GM19463 (cell line): ENCODE data around the gene B4GALT4.
"Not testable (repeated sequence)": the region's sequence is repeated elsewhere in the genome, so short reads cannot be mapped to it uniquely, and the experiment has no call there.

Experiments used
- ATAC-seq: cut with Tn5 transposase; IDR thresholded peaks from one replicate; pipeline ENCODE4 v1.9.1; 2021; ENCODE audit warnings: mild to moderate bottlenecking, moderate library complexity; ENCODE audit not compliant: unreplicated experiment

The B4GALT4 gene

GRCh38 chr3:119206611-119207511 lies 33.8 kb downstream of the B4GALT4 start:
- ATAC-seq: no peak

GRCh38 chr3:119205685-119206084 lies 35.0 kb downstream of the B4GALT4 start:
- ATAC-seq: no peak

- no peak for ATAC-seq
These were observed 35.5 kb downstream of the B4GALT4 start for GRCh38 chr3:119205209-119205608.

GRCh38 chr3:119195911-119196310 lies 44.8 kb downstream of the B4GALT4 start:
- no peak for ATAC-seq

- ATAC-seq: no peak
These were observed 45.6 kb downstream of the B4GALT4 start for GRCh38 chr3:119195151-119195476.

GRCh38 chr3:119194237-119195150 lies 46.2 kb downstream of the B4GALT4 start:
- ATAC-seq: no peak

- no peak for ATAC-seq
These were observed 48.9 kb downstream of the B4GALT4 start for GRCh38 chr3:119191800-119192199.

- no peak for ATAC-seq
These were observed 53.4 kb downstream of the B4GALT4 start for GRCh38 chr3:119187266-119187665.

GRCh38 chr3:119184796-119185570 lies 55.7 kb downstream of the B4GALT4 start:
- ATAC-seq: no peak

- no peak for ATAC-seq
These were observed 56.6 kb downstream of the B4GALT4 start for GRCh38 chr3:119184111-119184510.

GRCh38 chr3:119181765-119182164 lies 58.9 kb downstream of the B4GALT4 start:
- no peak for ATAC-seq

GRCh38 chr3:119177321-119177720 lies 63.4 kb downstream of the B4GALT4 start:
- ATAC-seq: no peak

- no peak for ATAC-seq
These were observed 63.9 kb downstream of the B4GALT4 start for GRCh38 chr3:119176778-119177177.

GRCh38 chr3:119175872-119176756 lies 64.6 kb downstream of the B4GALT4 start:
- no peak for ATAC-seq

GRCh38 chr3:119173325-119173724 lies 67.4 kb downstream of the B4GALT4 start, which contains the start of gene UPK1B:
TSS of gene UPK1B (plus strand) at chr3:119173598. CDS start at chr3:119186742, 13,144 bp downstream.
- ATAC-seq: no peak

- ATAC-seq: no peak
These were observed 69.9 kb downstream of the B4GALT4 start for GRCh38 chr3:119170821-119171220.

GRCh38 chr3:119164745-119165144 lies 75.9 kb downstream of the B4GALT4 start:
- not testable (repeated sequence) for ATAC-seq
